Measurements from ENCODE around the gene ZC3HAV1.

DNA sequence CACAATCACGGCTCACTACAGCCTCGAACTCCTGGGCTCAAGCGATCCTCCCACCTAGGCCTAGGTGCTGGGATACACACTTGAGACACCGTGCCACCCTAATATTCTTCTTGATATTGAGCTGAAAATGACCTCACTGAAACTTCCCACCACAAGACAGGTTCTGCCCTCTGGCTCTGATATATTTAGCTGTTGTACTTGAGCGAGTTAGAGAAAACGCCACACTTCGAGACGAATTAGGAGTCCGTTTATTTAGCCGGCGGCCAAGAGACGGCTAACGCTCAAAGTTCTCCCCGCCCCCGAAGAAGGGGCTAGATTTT is 17.9 kb downstream of the ZC3HAV1 start:
- TF ChIP-seq, protein P1, sequence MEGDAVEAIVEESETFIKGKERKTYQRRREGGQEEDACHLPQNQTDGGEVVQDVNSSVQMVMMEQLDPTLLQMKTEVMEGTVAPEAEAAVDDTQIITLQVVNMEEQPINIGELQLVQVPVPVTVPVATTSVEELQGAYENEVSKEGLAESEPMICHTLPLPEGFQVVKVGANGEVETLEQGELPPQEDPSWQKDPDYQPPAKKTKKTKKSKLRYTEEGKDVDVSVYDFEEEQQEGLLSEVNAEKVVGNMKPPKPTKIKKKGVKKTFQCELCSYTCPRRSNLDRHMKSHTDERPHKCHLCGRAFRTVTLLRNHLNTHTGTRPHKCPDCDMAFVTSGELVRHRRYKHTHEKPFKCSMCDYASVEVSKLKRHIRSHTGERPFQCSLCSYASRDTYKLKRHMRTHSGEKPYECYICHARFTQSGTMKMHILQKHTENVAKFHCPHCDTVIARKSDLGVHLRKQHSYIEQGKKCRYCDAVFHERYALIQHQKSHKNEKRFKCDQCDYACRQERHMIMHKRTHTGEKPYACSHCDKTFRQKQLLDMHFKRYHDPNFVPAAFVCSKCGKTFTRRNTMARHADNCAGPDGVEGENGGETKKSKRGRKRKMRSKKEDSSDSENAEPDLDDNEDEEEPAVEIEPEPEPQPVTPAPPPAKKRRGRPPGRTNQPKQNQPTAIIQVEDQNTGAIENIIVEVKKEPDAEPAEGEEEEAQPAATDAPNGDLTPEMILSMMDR (conservative IDR thresholded peaks at IDR 0.05; ENCODE audit: low read length), result no peak
- no peak for TF ChIP-seq EZH2phosphoT487 (IDR thresholded peaks at IDR 0.05; ENCODE audit: borderline replicate concordance, low read depth, low read length)

All from OCI-LY7 (cell line).